GM21576 (cell line): Measurements from ENCODE around the gene RASD2.

Experiments
- ATAC-seq: cut with Tn5 transposase; IDR thresholded peaks from one replicate; pipeline ENCODE4 v1.9.1; 2021; ENCODE audit warnings: mild to moderate bottlenecking, moderate library complexity; ENCODE audit not compliant: unreplicated experiment

Gene RASD2

GRCh38 chr22:35599364-35599763, 58.7 kb downstream of the RASD2 start:
- ATAC-seq = no peak

- no peak for ATAC-seq
These were observed 59.8 kb downstream of the RASD2 start for GRCh38 chr22:35600476-35600875.

GRCh38 chr22:35601013-35601580, 60.5 kb downstream of the RASD2 start:
- no peak for ATAC-seq

GRCh38 chr22:35601743-35602615, 61.3 kb downstream of the RASD2 start:
- ATAC-seq = no peak
